Common myeloid progenitor, CD34-positive (primary cell): ENCODE results near the gene PPP1R14D. TPM values are rescaled to one million over a fixed set of nuclear protein-coding genes. Genes with fewer than 3 reads are reported as not detected.
A peak's percentile ranks its signal among the peaks of the same experiment; 100 is the strongest.

Experiments
- CTCF ChIA-PET: fragments of 350-600 bp; sonication (Branson Sonifier 250); formaldehyde crosslinking; loops from one replicate; lab custom pipeline; 2021; ENCODE audit warnings: antibody characterized with exemption; lab: Charles Lee
- POLR2A ChIA-PET: fragments of 350-600 bp; sonication (Branson Sonifier 250); formaldehyde crosslinking; loops from one replicate; lab custom pipeline; 2021; ENCODE audit warnings: antibody characterized with exemption; lab: Charles Lee
- DNase-seq, 3 donors: peaks; one replicate each; pipeline versions ENCODE4 v3.0.0 to v3.0.0-alpha.2; 2013
- H3K27ac ChIP-seq, 2 experiments: 1 replicate in 1 of 2; 2 replicates in 1 of 2; pipeline ENCODE4 v1.7.0; 2013; ENCODE audit warnings: inconsistent platforms in 2 of 2, low read length in 2 of 2, mild to moderate bottlenecking in 2 of 2, low read depth in 1 of 2, moderate library complexity in 1 of 2; ENCODE audit not compliant: severe bottlenecking in 2 of 2, insufficient read depth in 1 of 2, poor library complexity in 1 of 2
- H3K27me3 ChIP-seq, 5 experiments: replicated peaks in 2 of 5; 1 replicate in 3 of 5; 2 replicates in 2 of 5; pipeline versions ENCODE4 v1.6.1 to v1.7.0; 2013; ENCODE audit warnings: low read length in 4 of 5, mild to moderate bottlenecking in 2 of 5, moderate library complexity in 2 of 5, inconsistent platforms in 1 of 5; ENCODE audit not compliant: insufficient read depth in 5 of 5, control insufficient read depth in 4 of 5
- H3K36me3 ChIP-seq, 4 experiments: 1 replicate in 2 of 4; 2 replicates in 2 of 4; pipeline versions ENCODE4 v1.6.1 to v1.7.0; 2013; ENCODE audit warnings: low read length in 3 of 4, control low read depth in 1 of 4, mild to moderate bottlenecking in 1 of 4; ENCODE audit not compliant: control insufficient read depth in 4 of 4, insufficient read depth in 4 of 4
- H3K4me1 ChIP-seq, 4 experiments: 1 replicate in 3 of 4; 2 replicates in 1 of 4; pipeline versions ENCODE4 v1.6.1 to v1.7.1; 2013; ENCODE audit warnings: low read length in 3 of 4, mild to moderate bottlenecking in 3 of 4, control low read depth in 1 of 4, inconsistent platforms in 1 of 4, moderate library complexity in 1 of 4; ENCODE audit not compliant: control insufficient read depth in 4 of 4, insufficient read depth in 4 of 4; ENCODE audit errors: control extremely low read depth in 1 of 4
- H3K4me3 ChIP-seq, 7 experiments: 1 replicate in 4 of 7; 2 replicates in 3 of 7; pipeline versions ENCODE4 v1.5.1 to v1.7.0; 2013; ENCODE audit warnings: mild to moderate bottlenecking in 7 of 7, low read length in 6 of 7, moderate library complexity in 6 of 7, inconsistent platforms in 2 of 7, low read depth in 2 of 7, control low read depth in 1 of 7; ENCODE audit not compliant: insufficient read depth in 4 of 7, control insufficient read depth in 1 of 7; ENCODE audit errors: extremely low read depth in 1 of 7
- H3K9me3 ChIP-seq, 5 experiments: 1 replicate in 4 of 5; 2 replicates in 1 of 5; pipeline versions ENCODE4 v1.6.1 to v1.7.1; 2013; ENCODE audit warnings: low read length in 4 of 5, mild to moderate bottlenecking in 2 of 5, inconsistent platforms in 1 of 5, low read depth in 1 of 5, moderate library complexity in 1 of 5; ENCODE audit not compliant: control insufficient read depth in 4 of 5, insufficient read depth in 2 of 5; ENCODE audit errors: control extremely low read depth in 1 of 5
- WGBS: methylation state at CpG from one replicate; pipeline ENCODE4 v1.1.5; 2013; ENCODE audit not compliant: insufficient coverage; 5-methylcytosine and 5-hydroxymethylcytosine counted together
- polyA plus RNA-seq: library from polyadenylated mRNA; unstranded; fragments of 120-200 nt; gene quantifications from one replicate; pipeline ENCODE4 v1.2.1, GENCODE V29; 2013

Gene PPP1R14D
- not detected for polyA plus RNA-seq

GRCh38 chr15:40828447-40829036, at the start of gene PPP1R14D:
PPP1R14D (minus strand) TSS chr15:40828708; CDS start chr15:40828641, 67 bp downstream.
- Histone ChIP-seq H3K27me3 (no peaks in the 10 kb centered on the region), H3K4me1 (no peaks in the 10 kb centered on the region), H3K4me3 (no peak within 1 kb of the TSS), H3K9me3 (no peaks in the 10 kb centered on the region), H3K27ac (no peak within 1 kb of the TSS), H3K36me3 (no peaks in the 10 kb centered on the region)
- WGBS = 100% methylated on average over 3 of the region's 6 CpGs
- POLR2A ChIA-PET = interaction anchor here (0.5 to 1.6 kb wide), 2 partner anchors 19 to 820 kb away, joined by 3 to 4 read pairs; no protein-coding TSS in a partner anchor
- CTCF ChIA-PET = interaction anchor here (1.9 kb wide), 1 partner anchor 29 kb away, joined by 6 read pairs; no protein-coding TSS in a partner anchor
- DNase-seq = no peak

- CTCF ChIA-PET = interaction anchor here (2.4 to 2.5 kb wide), 2 partner anchors 8 to 14 kb away, joined by 7 read pairs; no protein-coding TSS in a partner anchor
- Histone ChIP-seq H3K36me3 (no peaks in the 10 kb centered on the region), H3K9me3 (no peaks in the 10 kb centered on the region), H3K27me3 (no peaks in the 10 kb centered on the region), H3K4me3 (no peak overlapping the region), H3K4me1 (peaks cover 0 to 18% (median 13%) of the 10 kb centered on the region in 4 experiments), H3K27ac (no peak overlapping the region)
- POLR2A ChIA-PET = no interaction called here
- WGBS = 100% methylated on average over 1 of the region's 2 CpGs
- no peak for DNase-seq
Observed at GRCh38 chr15:40877694-40878093, 49.2 kb upstream of the PPP1R14D start.

GRCh38 chr15:40875991-40876730, 47.7 kb upstream of the PPP1R14D start:
- no peaks in the 10 kb centered on the region for H3K36me3 ChIP-seq
- H3K9me3 ChIP-seq = no peaks in the 10 kb centered on the region
- ChIA-PET CTCF (interaction anchor here (1.0 to 2.5 kb wide), 3 partner anchors 10 to 22 kb away, joined by 3 to 7 read pairs (median 7); no protein-coding TSS in a partner anchor), POLR2A (no interaction called here)
- peaks cover 0 to 3% (median 0%) of the 10 kb centered on the region in 5 experiments for H3K27me3 ChIP-seq
- WGBS = 96% methylated on average over 6 of the region's 6 CpGs
- no peak for DNase-seq
- no peak overlapping the region for H3K27ac ChIP-seq
- no peak overlapping the region for H3K4me3 ChIP-seq
- H3K4me1 ChIP-seq = peaks cover 0 to 18% (median 13%) of the 10 kb centered on the region in 4 experiments

- H3K36me3 ChIP-seq = no peaks in the 10 kb centered on the region
- H3K27ac ChIP-seq = no peak within 1 kb of the TSS
- H3K4me3 ChIP-seq = peak within 1 kb of the TSS; percentile 37 to 77 (median 62)
- no peaks in the 10 kb centered on the region for H3K9me3 ChIP-seq
- CTCF ChIA-PET = interaction anchor here (1.3 to 6.7 kb wide), 6 partner anchors 10 to 171 kb away, joined by 4 to 41 read pairs (median 17); partner anchors contain the start of gene VPS18
- peak; percentile 57 to 72 (median 63) for DNase-seq
- WGBS = under 1% methylated on average over 52 of the region's 74 CpGs
- peaks cover 0 to 3% (median 0%) of the 10 kb centered on the region in 5 experiments for H3K27me3 ChIP-seq
- peaks cover 0 to 18% (median 13%) of the 10 kb centered on the region in 4 experiments for H3K4me1 ChIP-seq
- POLR2A ChIA-PET = no interaction called here
Observed at GRCh38 chr15:40873694-40874561, 45.4 kb upstream of the PPP1R14D start, which contains the start of gene RHOV. RHOV (minus strand) TSS chr15:40874234; CDS start chr15:40874139, 95 bp downstream.

- Histone ChIP-seq H3K27me3 (peaks cover 0 to 3% (median 0%) of the 10 kb centered on the region in 5 experiments), H3K36me3 (no peaks in the 10 kb centered on the region), H3K4me3 (peak overlapping the region in 6 of 7 experiments; percentile 51 to 77 (median 62)), H3K4me1 (peaks cover 0 to 18% (median 13%) of the 10 kb centered on the region in 4 experiments), H3K9me3 (no peaks in the 10 kb centered on the region), H3K27ac (no peak overlapping the region)
- ChIA-PET POLR2A (no interaction called here), CTCF (interaction anchor here (1.2 to 6.7 kb wide), 7 partner anchors 11 to 170 kb away, joined by 3 to 41 read pairs (median 4); partner anchors contain the start of gene VPS18)
- 72% methylated on average over 32 of the region's 33 CpGs for WGBS
- no peak for DNase-seq
Observed at GRCh38 chr15:40872791-40873693, 44.5 kb upstream of the PPP1R14D start.
